ENCODE measurements around the gene KRTCAP2. TPM values are rescaled to one million over a fixed set of nuclear protein-coding genes. Genes with fewer than 3 reads are reported as not detected.

Gene KRTCAP2
- total and polyA plus RNA-seq, 5 donors from 2014 or later: 122 to 537 (median 498) TPM

- H3K27ac Mint-ChIP-seq: no peak overlapping the region
- H3K4me1 ChIP-seq (ENCODE audit: control insufficient read depth, insufficient read depth, low read length, poor library complexity, severe bottlenecking): no peaks in the 10 kb centered on the region
- H3K4me1 Mint-ChIP-seq: peaks cover 0 to 8% (median 5%) of the 10 kb centered on the region in 4 donors
- H3K27ac ChIP-seq (ENCODE audit: insufficient read depth, low read length, poor library complexity, severe bottlenecking): no peak overlapping the region
- ATAC-seq (ENCODE audit: low read depth in 2 of 2) (peak in 1 of 2 donors; percentile 52), DNase-seq (no peak)
- H3K36me3 Mint-ChIP-seq: peaks cover 10% of the 10 kb centered on the region
- no peaks in the 10 kb centered on the region for H3K9me3 Mint-ChIP-seq
- no peak overlapping the region for H3K4me3 ChIP-seq (ENCODE audit: low read depth, low read length)
- no peaks in the 10 kb centered on the region for H3K27me3 Mint-ChIP-seq
- H3K9me3 ChIP-seq (ENCODE audit: control insufficient read depth in 2 of 2, low read length in 2 of 2): no peaks in the 10 kb centered on the region
- H3K27me3 ChIP-seq (ENCODE audit: control insufficient read depth, insufficient read depth, low read length): no peaks in the 10 kb centered on the region
- H3K4me3 Mint-ChIP-seq: peak overlapping the region in 1 of 4 donors; percentile 52
- H3K36me3 ChIP-seq (ENCODE audit: control insufficient read depth, insufficient read depth, low read length): no peaks in the 10 kb centered on the region
These were observed 12.0 kb upstream of the KRTCAP2 start for GRCh38 chr1:155184835-155185782.

DNA sequence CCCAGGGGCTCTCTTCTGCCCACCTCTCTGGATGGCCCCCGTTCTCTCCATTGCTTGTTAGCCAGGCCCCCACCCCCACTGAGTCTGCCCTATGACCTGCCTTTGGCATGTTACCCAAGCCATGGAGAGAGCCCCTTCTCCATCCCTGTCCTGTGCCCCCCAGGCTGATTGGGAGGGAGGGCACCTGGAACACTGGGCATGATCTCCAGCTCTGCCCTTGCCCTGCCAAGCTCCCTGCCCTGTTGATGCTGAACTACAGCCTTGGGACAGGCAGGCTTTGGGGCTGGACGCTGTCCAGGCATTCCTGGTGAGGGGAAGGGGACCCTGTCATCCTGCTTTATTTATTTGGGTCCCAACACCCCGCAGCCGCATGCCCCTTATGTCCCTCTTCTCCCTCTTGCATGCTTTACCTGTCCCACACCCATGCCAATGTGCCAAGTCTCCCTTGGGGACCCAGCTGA is 11.3 kb upstream of the KRTCAP2 start:
- DNase-seq (no peak), ATAC-seq (ENCODE audit: low read depth in 2 of 2) (no peak)
- no peaks in the 10 kb centered on the region for H3K9me3 ChIP-seq (ENCODE audit: control insufficient read depth in 2 of 2, low read length in 2 of 2)
- Mint-ChIP-seq H3K27me3 (no peaks in the 10 kb centered on the region), H3K4me1 (peaks cover 0 to 8% (median 5%) of the 10 kb centered on the region in 4 donors), H3K4me3 (peak overlapping the region in 1 of 4 donors; percentile 52), H3K36me3 (peaks cover 10% of the 10 kb centered on the region), H3K27ac (no peak overlapping the region), H3K9me3 (no peaks in the 10 kb centered on the region)
- H3K4me1 ChIP-seq (ENCODE audit: control insufficient read depth, insufficient read depth, low read length, poor library complexity, severe bottlenecking): no peaks in the 10 kb centered on the region
- no peak overlapping the region for H3K27ac ChIP-seq (ENCODE audit: insufficient read depth, low read length, poor library complexity, severe bottlenecking)
- no peaks in the 10 kb centered on the region for H3K27me3 ChIP-seq (ENCODE audit: control insufficient read depth, insufficient read depth, low read length)
- no peak overlapping the region for H3K4me3 ChIP-seq (ENCODE audit: low read depth, low read length)
- H3K36me3 ChIP-seq (ENCODE audit: control insufficient read depth, insufficient read depth, low read length): peaks cover 4% of the 10 kb centered on the region

GRCh38 chr1:155183775-155184221 is 10.7 kb upstream of the KRTCAP2 start:
- Mint-ChIP-seq H3K4me1 (peaks cover 0 to 8% (median 5%) of the 10 kb centered on the region in 4 donors), H3K4me3 (no peak overlapping the region), H3K27ac (peak overlapping the region in 1 of 3 donors; percentile 6), H3K27me3 (no peaks in the 10 kb centered on the region), H3K9me3 (no peaks in the 10 kb centered on the region), H3K36me3 (peaks cover 13% of the 10 kb centered on the region)
- no peak for DNase-seq
- Histone ChIP-seq H3K4me3 (ENCODE audit: low read depth, low read length) (no peak overlapping the region), H3K27ac (ENCODE audit: insufficient read depth, low read length, poor library complexity, severe bottlenecking) (no peak overlapping the region), H3K4me1 (ENCODE audit: control insufficient read depth, insufficient read depth, low read length, poor library complexity, severe bottlenecking) (no peaks in the 10 kb centered on the region), H3K9me3 (ENCODE audit: control insufficient read depth in 2 of 2, low read length in 2 of 2) (no peaks in the 10 kb centered on the region), H3K27me3 (ENCODE audit: control insufficient read depth, insufficient read depth, low read length) (no peaks in the 10 kb centered on the region), H3K36me3 (ENCODE audit: control insufficient read depth, insufficient read depth, low read length) (peaks cover 5% of the 10 kb centered on the region)
- ATAC-seq (ENCODE audit: low read depth in 2 of 2): no peak

- H3K4me1 Mint-ChIP-seq: peaks cover 0 to under 1% (median 0%) of the 10 kb centered on the region in 4 donors
- DNase-seq (no peak), ATAC-seq (ENCODE audit: low read depth in 2 of 2) (no peak)
- H3K36me3 Mint-ChIP-seq: peaks cover 9% of the 10 kb centered on the region
- no peak overlapping the region for H3K27ac Mint-ChIP-seq
- no peaks in the 10 kb centered on the region for H3K9me3 Mint-ChIP-seq
- H3K27me3 ChIP-seq (ENCODE audit: control insufficient read depth, insufficient read depth, low read length): no peaks in the 10 kb centered on the region
- no peaks in the 10 kb centered on the region for H3K27me3 Mint-ChIP-seq
- no peak overlapping the region for H3K4me3 ChIP-seq (ENCODE audit: low read depth, low read length)
- no peaks in the 10 kb centered on the region for H3K4me1 ChIP-seq (ENCODE audit: control insufficient read depth, insufficient read depth, low read length, poor library complexity, severe bottlenecking)
- no peak overlapping the region for H3K27ac ChIP-seq (ENCODE audit: insufficient read depth, low read length, poor library complexity, severe bottlenecking)
- H3K9me3 ChIP-seq (ENCODE audit: control insufficient read depth in 2 of 2, low read length in 2 of 2): no peaks in the 10 kb centered on the region
- peaks cover 11% of the 10 kb centered on the region for H3K36me3 ChIP-seq (ENCODE audit: control insufficient read depth, insufficient read depth, low read length)
- H3K4me3 Mint-ChIP-seq: peak overlapping the region in 1 of 4 donors; percentile 38
These were observed 9.0 kb upstream of the KRTCAP2 start for GRCh38 chr1:155182052-155182550.

- peaks cover 5% of the 10 kb centered on the region for H3K4me1 ChIP-seq (ENCODE audit: control insufficient read depth, insufficient read depth, low read length, poor library complexity, severe bottlenecking)
- H3K9me3 Mint-ChIP-seq: no peaks in the 10 kb centered on the region
- H3K27me3 Mint-ChIP-seq: no peaks in the 10 kb centered on the region
- H3K4me1 Mint-ChIP-seq: peaks cover 1 to 6% (median 5%) of the 10 kb centered on the region in 4 donors
- H3K27me3 ChIP-seq (ENCODE audit: control insufficient read depth, insufficient read depth, low read length): no peaks in the 10 kb centered on the region
- H3K4me3 ChIP-seq (ENCODE audit: low read depth, low read length): no peak overlapping the region
- DNase-seq (no peak), ATAC-seq (ENCODE audit: low read depth in 2 of 2) (no peak)
- no peaks in the 10 kb centered on the region for H3K9me3 ChIP-seq (ENCODE audit: control insufficient read depth in 2 of 2, low read length in 2 of 2)
- H3K27ac Mint-ChIP-seq: peak overlapping the region in 1 of 3 donors; percentile 23
- H3K36me3 ChIP-seq (ENCODE audit: control insufficient read depth, insufficient read depth, low read length): peaks cover 12% of the 10 kb centered on the region
- H3K27ac ChIP-seq (ENCODE audit: insufficient read depth, low read length, poor library complexity, severe bottlenecking): no peak overlapping the region
- H3K36me3 Mint-ChIP-seq: peaks cover 9% of the 10 kb centered on the region
- H3K4me3 Mint-ChIP-seq: no peak overlapping the region
These were observed 8.4 kb upstream of the KRTCAP2 start for GRCh38 chr1:155181371-155182051.

GRCh38 chr1:155179112-155180031 is 6.3 kb upstream of the KRTCAP2 start:
- no peak overlapping the region for H3K4me3 ChIP-seq (ENCODE audit: low read depth, low read length)
- H3K27me3 Mint-ChIP-seq: no peaks in the 10 kb centered on the region
- H3K27ac ChIP-seq (ENCODE audit: insufficient read depth, low read length, poor library complexity, severe bottlenecking): no peak overlapping the region
- peak overlapping the region in 1 of 3 donors; percentile 94 for H3K27ac Mint-ChIP-seq
- H3K9me3 ChIP-seq (ENCODE audit: control insufficient read depth in 2 of 2, low read length in 2 of 2): no peaks in the 10 kb centered on the region
- DNase-seq (no peak), ATAC-seq (ENCODE audit: low read depth in 2 of 2) (no peak)
- peaks cover 9% of the 10 kb centered on the region for H3K36me3 Mint-ChIP-seq
- H3K4me1 Mint-ChIP-seq: peaks cover 4 to 26% (median 13%) of the 10 kb centered on the region in 4 donors
- H3K36me3 ChIP-seq (ENCODE audit: control insufficient read depth, insufficient read depth, low read length): peaks cover 12% of the 10 kb centered on the region
- peaks cover 13% of the 10 kb centered on the region for H3K4me1 ChIP-seq (ENCODE audit: control insufficient read depth, insufficient read depth, low read length, poor library complexity, severe bottlenecking)
- H3K27me3 ChIP-seq (ENCODE audit: control insufficient read depth, insufficient read depth, low read length): no peaks in the 10 kb centered on the region
- H3K4me3 Mint-ChIP-seq: peak overlapping the region in 1 of 4 donors; percentile 68
- H3K9me3 Mint-ChIP-seq: no peaks in the 10 kb centered on the region
